Activated CD8-positive, alpha-beta memory T cell treated with anti-CD3 and anti-CD28 coated beads for 4 hours (primary cell): ENCODE results near the gene NUP85.
"Not testable (repeated sequence)": the region's sequence is repeated elsewhere in the genome, so short reads cannot be mapped to it uniquely, and the experiment has no call there.

Experiments
- DNase-seq, 2 donors: peaks; one replicate each; pipeline ENCODE4 v3.0.0-alpha.2; 2020; ENCODE audit warnings: low read depth in 2 of 2

Gene NUP85

DNA sequence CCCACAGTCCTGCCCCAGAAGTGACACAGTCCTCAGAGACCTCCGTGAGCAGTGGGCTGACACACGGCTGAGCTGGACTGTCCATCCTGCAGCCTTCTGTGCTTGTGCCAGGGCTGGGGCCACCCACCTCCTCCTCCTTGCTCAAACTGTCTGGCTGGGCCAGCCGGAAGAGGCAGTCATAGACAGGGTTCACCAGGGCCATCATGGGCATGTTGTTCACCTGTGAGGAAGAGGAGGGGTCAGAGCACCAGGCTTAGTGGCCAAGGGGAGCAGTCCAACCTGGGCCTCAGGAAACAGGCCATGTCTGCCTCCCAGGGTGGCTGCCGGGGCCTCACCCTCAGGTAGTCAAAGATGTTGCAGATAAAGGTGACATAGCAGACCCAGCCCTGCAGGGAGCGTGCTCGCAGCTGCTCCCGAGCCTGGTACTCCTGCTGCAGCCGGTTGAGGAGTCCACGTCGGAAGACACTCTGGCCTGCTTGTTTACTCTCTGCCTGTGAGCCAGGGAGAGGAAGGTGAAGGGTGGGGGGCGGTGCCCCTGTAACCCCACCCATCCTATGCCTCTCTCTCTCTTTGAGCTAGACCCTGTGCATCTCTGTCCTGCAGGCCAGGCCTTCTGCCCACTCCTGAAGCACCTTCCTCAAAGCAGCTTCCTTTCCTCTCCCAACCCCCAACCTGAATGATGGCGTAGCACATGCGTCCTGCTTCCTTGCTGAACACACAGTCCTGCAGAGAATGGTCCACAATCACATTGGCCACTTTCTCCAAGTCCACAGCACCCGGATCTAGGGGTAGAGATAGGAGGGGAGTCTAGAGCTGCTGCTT lies 62.1 kb downstream of the NUP85 start:
- DNase-seq = no peak

DNA sequence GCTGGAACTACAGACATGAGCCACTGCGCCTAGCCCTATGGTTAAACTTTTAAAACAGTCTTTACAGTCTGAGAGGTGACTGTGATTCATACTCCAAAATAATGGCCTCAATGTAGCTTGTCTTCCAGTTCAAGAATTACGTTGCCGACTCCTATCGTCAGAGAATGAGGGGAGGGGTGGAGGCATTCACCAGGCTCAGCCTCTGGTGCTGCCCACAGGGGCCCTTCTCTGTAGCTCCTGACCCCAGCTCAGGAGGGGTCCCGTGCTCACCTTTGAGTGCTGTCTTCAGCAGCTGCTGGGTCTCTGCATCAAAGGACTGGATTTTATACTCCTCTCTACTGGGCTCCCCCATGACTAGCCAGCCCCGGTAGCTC lies 64.4 kb downstream of the NUP85 start:
- DNase-seq = no peak

DNA sequence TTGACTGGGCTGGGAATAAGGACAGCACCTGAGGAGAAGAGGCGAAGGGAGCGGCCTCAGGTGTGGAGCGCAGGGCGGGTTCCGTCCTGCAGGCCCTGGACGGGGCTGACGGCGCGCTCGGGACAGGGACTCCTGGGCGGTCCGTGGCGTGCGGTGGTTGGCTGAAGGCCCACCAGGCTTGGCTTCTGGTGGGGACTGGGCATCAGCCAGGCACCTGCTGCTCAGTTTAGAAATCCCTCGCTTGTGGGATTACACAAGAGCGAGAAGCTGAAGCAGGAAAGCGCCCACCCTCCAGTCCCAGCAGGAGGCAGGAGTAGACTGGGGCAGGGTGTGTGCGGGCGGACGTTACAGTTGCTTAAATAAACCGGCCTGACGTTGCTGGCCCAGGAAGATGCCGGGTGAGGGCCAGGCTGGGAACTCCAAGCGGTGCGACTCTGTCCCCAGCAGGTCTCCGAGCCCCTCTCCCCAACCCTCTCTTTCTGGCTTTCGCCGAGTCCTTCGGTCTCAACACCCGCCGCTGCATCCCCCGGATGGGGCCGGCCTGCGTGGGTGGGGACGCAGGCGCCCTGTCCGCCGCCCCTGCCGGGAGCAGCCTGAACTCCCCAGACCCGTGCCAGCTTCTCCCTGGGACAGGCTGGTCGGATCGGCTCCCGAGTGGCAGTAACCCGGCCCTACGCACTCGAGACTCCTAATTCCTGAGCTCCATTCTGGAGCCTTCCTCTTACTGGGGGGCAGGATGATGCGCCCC lies 64.9 kb downstream of the NUP85 start:
- DNase-seq = peak in 1 of 2 donors; percentile 18

DNA sequence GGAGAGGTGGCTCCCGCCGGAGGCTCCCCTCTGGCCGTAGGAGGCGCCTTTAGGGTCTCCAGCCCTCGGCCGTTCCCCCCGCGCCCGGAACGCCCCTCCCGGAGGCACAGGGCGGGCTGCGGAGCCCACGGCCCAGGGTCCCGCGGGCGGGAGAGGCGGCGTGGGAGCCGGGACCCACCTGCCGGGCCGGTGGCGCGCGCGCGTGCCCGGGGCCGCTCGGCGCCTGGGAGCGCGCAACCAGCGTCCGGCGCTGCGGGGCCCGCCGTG lies 65.4 kb downstream of the NUP85 start, which contains the start of gene MIF4GD:
Gene MIF4GD, minus strand, starts transcription at position 266 of the 267 bp plus-strand sequence. CDS start 1,036 bp downstream, outside the sequence.
- DNase-seq = no peak

DNA sequence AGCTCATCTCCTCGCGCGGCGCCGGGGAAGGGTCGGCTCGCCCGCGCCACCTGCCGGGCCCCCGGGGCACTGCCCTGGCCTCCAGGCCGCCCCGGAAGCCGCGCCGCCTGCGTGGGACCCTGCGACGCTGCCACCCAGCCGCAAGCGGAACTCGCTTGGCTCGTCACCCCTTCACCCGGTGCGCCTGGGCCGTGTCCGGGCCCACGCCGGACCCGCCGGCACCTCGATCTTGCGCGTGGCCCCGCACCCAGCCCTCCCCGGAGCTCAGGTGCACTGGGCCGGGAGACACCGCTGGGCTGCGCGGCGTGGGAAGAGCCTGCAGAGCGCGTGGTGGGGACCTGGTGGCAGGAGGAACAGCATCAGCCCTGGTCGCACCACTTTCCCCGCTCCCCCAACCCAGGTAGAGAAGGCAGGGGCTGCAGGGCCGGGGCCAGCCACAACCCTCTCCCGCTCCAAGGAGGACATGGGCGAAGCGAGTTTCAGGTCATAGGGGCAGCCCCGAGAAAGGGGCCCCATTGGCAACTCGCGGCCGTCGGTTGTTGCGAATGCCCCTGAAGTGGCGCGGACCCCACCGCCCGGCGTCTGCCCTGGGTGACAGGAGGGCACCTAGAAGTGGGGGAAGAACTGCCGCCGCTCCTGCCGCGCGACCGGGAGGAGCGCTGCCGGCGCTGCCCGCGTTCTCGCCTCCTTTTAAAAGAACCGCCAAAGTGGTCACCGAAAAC lies 65.9 kb downstream of the NUP85 start:
- peak; percentile 74 to 76 for DNase-seq

DNA sequence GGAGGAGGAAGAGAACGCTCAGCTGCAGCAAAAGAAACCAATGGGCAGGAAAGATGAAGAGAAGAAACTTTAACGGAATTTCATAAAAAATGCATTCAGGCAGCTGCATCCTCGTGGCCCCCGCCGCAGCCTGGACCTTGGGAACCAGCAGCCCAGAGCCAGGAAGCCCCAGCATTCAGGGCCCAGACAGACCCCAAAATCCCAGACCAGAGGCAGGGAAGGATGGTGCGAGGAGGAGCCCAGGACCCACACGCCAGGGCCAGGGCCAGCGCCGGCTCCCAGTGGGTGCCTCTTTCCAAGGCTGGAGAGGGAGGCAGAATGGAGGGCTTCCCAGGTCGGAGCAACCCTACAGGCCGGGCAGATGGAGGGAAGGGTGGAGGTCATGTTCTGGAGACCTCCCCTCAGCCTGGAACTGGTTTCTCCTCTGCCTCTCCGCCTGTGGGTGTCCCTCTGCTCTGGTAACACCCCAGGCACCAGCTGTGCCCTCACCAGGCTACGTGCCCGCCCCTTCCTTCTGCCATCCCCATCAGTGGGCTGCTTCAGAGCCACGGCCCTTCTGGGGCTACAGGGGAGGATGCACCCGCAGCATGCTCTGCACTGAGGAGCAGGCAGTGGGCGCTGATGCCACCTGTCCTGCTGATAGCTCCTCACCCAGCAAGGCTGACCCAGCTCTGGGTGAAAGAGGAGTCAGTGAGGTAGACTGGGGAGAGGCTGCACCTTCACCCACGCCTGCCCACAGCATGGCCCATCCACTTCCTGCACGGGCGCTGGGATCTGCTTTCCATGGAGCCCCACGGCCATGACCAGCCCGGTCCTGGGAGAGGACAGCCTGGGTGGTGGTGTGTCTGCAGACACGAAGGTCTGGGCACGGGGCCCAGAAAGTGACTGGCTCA lies 66.7 kb downstream of the NUP85 start:
- no peak for DNase-seq

DNA sequence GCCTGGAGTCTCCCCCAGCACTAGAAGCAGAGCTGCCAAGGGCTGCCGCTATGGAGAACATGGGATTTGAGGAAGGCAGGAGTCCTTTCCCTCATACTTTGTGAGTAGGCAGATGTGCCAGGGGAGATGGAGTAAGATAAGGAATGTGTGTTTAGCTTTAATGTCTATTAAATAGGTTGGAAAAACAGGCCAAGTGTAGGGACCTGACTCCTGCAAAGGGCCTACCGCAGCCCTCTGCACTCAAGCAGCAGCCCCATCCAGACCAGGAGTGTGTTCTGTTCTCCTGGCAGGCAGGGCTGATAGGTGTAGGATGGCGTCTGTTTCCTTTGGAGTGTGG lies 67.3 kb downstream of the NUP85 start:
- DNase-seq = no peak

DNA sequence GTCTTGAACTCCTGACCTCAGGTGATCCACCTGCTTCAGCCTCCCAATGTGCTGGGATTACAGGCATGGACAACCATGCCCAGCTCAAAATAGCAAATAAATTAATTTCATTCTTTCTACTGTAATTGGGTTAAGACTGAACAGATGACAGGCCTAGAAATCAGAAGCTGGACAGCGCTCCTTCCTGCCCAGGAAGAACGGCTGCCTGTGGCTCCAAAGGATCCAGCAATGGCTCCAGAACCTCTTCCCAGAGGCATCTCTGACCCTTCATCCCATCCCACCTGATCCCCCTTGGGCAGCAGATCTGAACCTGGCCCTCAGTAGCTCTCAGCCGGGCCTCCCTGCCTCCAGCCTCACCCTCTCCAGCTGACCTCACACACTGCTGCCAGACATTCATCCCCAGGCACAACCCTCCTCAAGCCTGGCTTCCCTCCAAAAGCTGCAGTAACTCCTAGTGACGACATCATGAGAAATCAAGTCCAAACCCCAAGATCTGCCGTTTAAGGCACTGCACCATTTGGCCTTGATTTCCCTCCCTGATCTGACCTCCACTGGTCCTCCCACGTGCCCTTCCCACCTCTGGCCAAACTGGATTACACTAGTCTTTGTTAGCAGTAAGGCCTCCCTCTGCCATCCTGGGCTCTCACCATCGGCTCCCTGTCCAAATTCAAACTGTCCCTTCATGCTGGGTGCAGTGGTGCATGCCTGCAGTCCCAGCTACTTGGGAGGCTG lies 68.7 kb downstream of the NUP85 start:
- DNase-seq = no peak

DNA sequence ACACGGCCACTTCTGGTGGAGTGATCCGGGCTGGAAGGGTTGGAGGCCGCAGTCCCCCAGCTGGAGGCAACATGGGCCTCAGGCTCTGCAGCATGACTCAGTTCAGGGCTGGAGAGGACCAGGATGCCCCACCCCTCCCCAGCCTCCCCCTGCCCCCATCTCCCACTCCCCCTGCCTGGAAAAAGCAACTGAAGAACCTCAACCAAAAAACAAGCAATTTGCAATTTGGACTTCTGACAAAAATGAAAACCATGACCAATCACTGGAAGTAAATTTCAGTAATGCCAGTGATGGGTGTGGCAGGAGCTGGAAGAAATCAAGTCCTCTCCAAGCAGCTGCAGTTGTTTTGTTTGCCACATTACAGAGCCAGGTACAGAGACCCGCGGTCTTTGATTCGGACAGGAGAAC lies 72.2 kb downstream of the NUP85 start:
- DNase-seq = no peak

DNA sequence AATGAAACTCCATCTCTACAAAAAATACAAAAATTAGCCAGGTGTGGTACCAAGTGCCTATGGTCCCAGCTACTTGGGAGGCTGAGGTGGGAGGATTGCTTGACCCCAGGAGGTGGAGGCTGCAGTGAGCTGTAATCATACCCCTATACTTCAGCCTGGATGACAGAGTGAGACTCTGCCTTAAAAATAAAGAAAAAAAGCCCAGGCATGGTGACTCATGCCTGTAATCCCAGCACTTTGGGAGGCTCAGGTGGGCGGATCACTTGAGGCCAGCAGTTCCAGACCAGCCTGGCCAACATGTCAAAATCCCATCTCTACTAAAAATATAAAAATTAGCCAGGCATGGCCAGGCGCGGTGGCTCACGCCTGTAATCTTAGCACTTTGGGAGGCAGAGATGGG lies 74.7 kb downstream of the NUP85 start:
- not testable (repeated sequence) for DNase-seq

DNA sequence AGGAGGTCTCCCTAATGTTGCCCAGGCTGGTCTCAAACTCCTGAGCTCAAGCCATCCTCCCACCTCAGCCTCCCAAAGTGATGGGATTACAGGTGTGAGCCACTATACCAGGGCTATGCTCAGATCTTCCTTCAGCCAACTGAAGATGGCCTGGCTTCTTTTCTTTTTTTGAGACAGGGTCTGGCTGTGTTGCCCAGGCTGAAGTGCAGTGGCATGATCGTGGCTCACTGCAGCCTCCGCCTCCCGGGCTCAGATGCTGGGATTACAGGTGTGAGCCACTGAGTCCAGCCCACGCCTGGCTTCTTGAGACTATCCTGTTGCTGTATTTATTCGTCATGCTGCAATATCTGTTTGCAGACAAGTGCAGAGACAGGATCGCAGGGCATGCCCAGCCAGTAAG lies 79.6 kb downstream of the NUP85 start:
- no peak for DNase-seq
